ENCODE data around the gene TRIM64.
"Not testable (repeated sequence)": the region's sequence is repeated elsewhere in the genome, so short reads cannot be mapped to it uniquely, and the experiment has no call there.

The TRIM64 gene, protein sequence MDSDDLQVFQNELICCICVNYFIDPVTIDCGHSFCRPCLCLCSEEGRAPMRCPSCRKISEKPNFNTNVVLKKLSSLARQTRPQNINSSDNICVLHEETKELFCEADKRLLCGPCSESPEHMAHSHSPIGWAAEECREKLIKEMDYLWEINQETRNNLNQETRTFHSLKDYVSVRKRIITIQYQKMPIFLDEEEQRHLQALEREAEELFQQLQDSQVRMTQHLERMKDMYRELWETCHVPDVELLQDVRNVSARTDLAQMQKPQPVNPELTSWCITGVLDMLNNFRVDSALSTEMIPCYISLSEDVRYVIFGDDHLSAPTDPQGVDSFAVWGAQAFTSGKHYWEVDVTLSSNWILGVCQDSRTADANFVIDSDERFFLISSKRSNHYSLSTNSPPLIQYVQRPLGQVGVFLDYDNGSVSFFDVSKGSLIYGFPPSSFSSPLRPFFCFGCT

DNA sequence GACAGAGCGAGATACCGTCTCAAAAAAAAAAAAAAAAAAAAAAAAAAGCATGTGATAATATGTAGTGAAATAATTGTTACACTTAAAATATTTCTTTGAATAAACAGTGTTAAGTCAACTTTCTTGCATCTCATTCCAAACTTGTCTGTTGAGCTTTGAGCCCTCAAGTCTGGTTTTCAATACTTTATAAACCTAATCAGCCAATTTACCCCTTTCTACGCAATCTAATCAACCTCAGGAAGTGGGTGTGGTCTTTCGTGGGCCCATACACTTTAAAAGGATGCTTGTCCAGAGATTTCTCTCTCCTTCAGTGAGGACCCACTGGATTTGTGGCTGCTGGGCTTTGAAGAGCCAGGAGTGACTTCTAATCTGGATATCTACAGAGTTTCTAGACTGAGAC lies at the start of gene TRIM64:
TSS of gene TRIM64 (plus strand) at position 301 of the 400 bp plus-strand sequence. CDS start 2,467 bp downstream, outside the sequence.
- DNase-seq (ENCODE audit: low spot score), result not testable (repeated sequence)

DNA sequence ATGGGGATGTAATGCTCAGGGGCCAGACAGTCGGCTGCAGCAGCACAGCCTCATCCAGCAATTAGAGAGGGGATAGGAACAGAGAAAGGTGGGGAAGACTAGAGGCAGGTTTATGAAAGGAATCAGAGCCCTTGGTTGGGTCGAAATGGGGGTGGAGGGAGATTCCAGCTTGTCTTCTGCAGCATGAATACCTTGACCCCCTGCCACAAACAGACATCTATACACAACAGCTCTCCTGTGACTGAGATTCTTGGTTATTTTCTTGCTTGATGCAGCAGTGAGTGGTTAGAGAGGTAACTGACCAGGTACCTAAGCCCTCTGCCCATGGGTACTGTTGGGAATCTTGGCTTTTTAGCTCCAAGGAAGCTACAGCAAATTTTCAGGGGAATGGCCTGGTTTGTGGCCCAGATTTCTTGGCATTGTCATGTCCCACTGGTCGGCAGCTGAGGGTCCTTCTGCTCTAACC lies 43.6 kb upstream of the TRIM64 start, which contains the start of gene TRIM49D1:
TSS of gene TRIM49D1 (minus strand) at position 51 of the 466 bp plus-strand sequence. CDS start 4,535 bp downstream, outside the sequence.
- DNase-seq (ENCODE audit: low spot score), result no peak

DNA sequence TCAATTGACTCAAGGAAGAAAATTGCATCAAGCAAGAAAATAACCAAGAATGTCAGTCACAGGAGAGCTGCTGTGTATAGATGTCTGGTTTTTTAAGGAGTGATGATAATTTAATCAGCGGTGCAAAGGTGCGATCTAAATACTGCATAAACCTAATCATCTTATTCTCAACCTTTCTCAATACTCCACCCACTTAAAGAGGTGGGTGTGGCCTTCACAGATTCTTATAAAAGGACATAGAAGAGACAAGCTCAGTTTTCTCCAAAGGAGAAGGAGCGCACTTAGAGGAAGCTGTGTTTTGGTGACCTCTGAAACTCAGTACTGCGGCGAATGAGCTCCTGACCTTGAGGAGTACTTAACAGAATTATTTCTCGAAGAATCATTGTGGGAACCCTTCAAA lies 42.1 kb upstream of the TRIM64 start, which contains the start of gene TRIM49D2:
TSS of gene TRIM49D2 (plus strand) at position 301 of the 400 bp plus-strand sequence. CDS start 2,698 bp downstream, outside the sequence.
- not testable (repeated sequence) for DNase-seq (ENCODE audit: low spot score)

DNA sequence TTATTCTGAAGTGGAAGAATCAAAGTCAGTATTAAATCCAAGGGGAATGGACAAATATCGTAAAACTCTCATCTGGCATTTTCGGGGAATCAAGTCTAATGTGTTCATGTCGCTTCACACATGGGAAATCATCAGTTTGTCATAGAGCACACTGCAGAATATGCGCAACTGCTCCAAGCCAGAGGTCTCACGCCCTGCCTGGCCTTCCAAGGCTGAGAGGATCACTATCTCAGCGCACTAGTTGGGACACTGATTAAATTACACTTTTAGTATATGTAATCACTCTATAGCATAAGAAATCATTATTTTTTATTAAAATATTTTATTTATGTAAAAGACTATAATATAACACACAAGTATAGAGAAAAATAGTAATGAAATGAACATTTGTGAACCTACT lies 5.0 kb upstream of the TRIM64 start:
- not testable (repeated sequence) for DNase-seq (ENCODE audit: low spot score)

Data from AG08396 (cell line).